Measurements from ENCODE around the gene DUOX1. TPM values are rescaled to one million over a fixed set of nuclear protein-coding genes. Genes with fewer than 3 reads are reported as not detected.

DUOX1 gene
- total and polyA plus RNA-seq, 2 donors (not counting 3 experiments of a cell fraction or from before 2014, with no cell fraction given), result not detected

- no peaks in the 10 kb centered on the region for H3K36me3 ChIP-seq (ENCODE audit: control insufficient read depth in 2 of 2, extremely low read depth in 1 of 2, insufficient read depth in 2 of 2, low read length in 2 of 2)
- H3K9me1 ChIP-seq (replicated peaks; ENCODE audit: control insufficient read depth, extremely low read depth, insufficient read depth, low read length), result no peaks in the 10 kb centered on the region
- intact Hi-C loops (cut with micrococcal nuclease) (loop anchor here (1.0 kb wide), 5 partner anchors 35 to 451 kb away; no protein-coding TSS in a partner anchor), dilution Hi-C loops (cut with MboI; ENCODE audit: extremely low pct_ligation_motif_present, low sequenced_read_pairs) (no loop called here)
- TF ChIP-seq GATA2 (IDR thresholded peaks at IDR 0.05; ENCODE audit: insufficient read depth, insufficient read length, low read depth, low read length) (no peak), CTCF (IDR thresholded peaks at IDR 0.05; ENCODE audit: extremely low read depth in 1 of 2, insufficient read depth in 1 of 2, low read depth in 1 of 2, low read length in 2 of 2) (no peak), POLR2A (IDR thresholded peaks at IDR 0.05; ENCODE audit: low read depth, low read length) (no peak), JUN (IDR thresholded peaks at IDR 0.05; ENCODE audit: borderline replicate concordance, insufficient read depth, insufficient read length, low read depth) (no peak), MAX (IDR thresholded peaks at IDR 0.05; ENCODE audit: insufficient read depth, insufficient read length) (no peak), MYC (IDR thresholded peaks at IDR 0.05; ENCODE audit: low read depth, low read length) (no peak), POLR2AphosphoS5 (IDR thresholded peaks at IDR 0.05; ENCODE audit: insufficient read depth, low read depth, low read length) (no peak), EZH2 (IDR thresholded peaks at IDR 0.05; ENCODE audit: borderline replicate concordance, low read depth, low read length, severe bottlenecking) (no peak), FOS (IDR thresholded peaks at IDR 0.05; ENCODE audit: borderline replicate concordance, insufficient read depth, low read length) (no peak)
- no peak overlapping the region for H3K4me3 ChIP-seq (replicated peaks in 1 of 3; ENCODE audit: insufficient read depth in 1 of 3, low read depth in 1 of 3, low read length in 3 of 3)
- H3K79me2 ChIP-seq (ENCODE audit: control insufficient read depth, insufficient read depth, low read length), result no peaks in the 10 kb centered on the region
- no peak overlapping the region for H2AFZ ChIP-seq (ENCODE audit: low read depth, low read length)
- H3K27me3 ChIP-seq (ENCODE audit: control insufficient read depth in 2 of 2, insufficient read depth in 2 of 2, low read length in 2 of 2), result no peaks in the 10 kb centered on the region
- no peaks in the 10 kb centered on the region for H3K9me3 ChIP-seq (replicated peaks; ENCODE audit: control insufficient read depth, insufficient read depth, low read length)
- H3K27ac ChIP-seq (ENCODE audit: insufficient read depth, low read depth, low read length), result no peak overlapping the region
- no peak overlapping the region for H3K4me2 ChIP-seq (ENCODE audit: insufficient read depth, low read length)
- FAIRE-seq (no peak), DNase-seq (ENCODE audit: low read depth, low spot score) (no peak)
- no peak overlapping the region for H3K9ac ChIP-seq (replicated peaks; ENCODE audit: extremely low read depth, insufficient read depth, low read length)
- BruUV-seq (replicated peaks), result no TSS peak
- H4K20me1 ChIP-seq (replicated peaks; ENCODE audit: control insufficient read depth, extremely low read depth, insufficient read depth, low read length), result no peaks in the 10 kb centered on the region
- POLR2A ChIA-PET, result interaction anchor here (0.9 kb wide), 1 partner anchor 34 kb away, joined by 4 read pairs; no protein-coding TSS in a partner anchor
- CTCF ChIA-PET, result interaction anchor here (0.6 to 4.2 kb wide), 40 partner anchors 8 to 477 kb away, joined by 3 to 98 read pairs (median 6); partner anchors contain the start of genes GATM and SHF
- H3K4me1 ChIP-seq (ENCODE audit: control insufficient read depth, extremely low read depth, insufficient read depth, low read length), result peaks cover 3% of the 10 kb centered on the region
These were observed 33.7 kb downstream of the DUOX1 start for GRCh38 chr15:45163508-45163856.
